PFSK-1 (cell line): ENCODE measurements around the gene HIPK2.

Experiments
- FOXP2 ChIP-seq: optimal IDR thresholded peaks from 2 replicates; pipeline ENCODE3; 2011; ENCODE audit warnings: borderline replicate concordance, control low read depth, inconsistent platforms; ENCODE audit not compliant: insufficient read depth; ENCODE audit errors: extremely low read length, extremely low read depth
- POLR2AphosphoS5 ChIP-seq: IDR thresholded peaks from 2 replicates; pipeline ENCODE4 v1.6.1; 2012; ENCODE audit warnings: low read depth, mild to moderate bottlenecking, control low read depth, low read length, moderate library complexity
- SIN3A ChIP-seq: IDR thresholded peaks from 2 replicates; pipeline ENCODE4 v1.6.1; 2012; ENCODE audit warnings: mild to moderate bottlenecking, low read length, moderate library complexity, borderline replicate concordance; ENCODE audit not compliant: insufficient read depth
- TAF1 ChIP-seq: IDR thresholded peaks from 2 replicates; pipeline ENCODE4 v1.6.1; 2012; ENCODE audit warnings: low read length, control low read depth, borderline replicate concordance; ENCODE audit not compliant: insufficient read depth
- TF ChIP-seq, protein P1 (sequence below), 2 experiments: IDR thresholded peaks; 2 replicates each; pipeline versions ENCODE4 v1.6.1 to v1.8.0; 2011 to 2012; ENCODE audit warnings: low read depth in 2 of 2, low read length in 2 of 2, control low read depth in 1 of 2, inconsistent platforms in 1 of 2, mild to moderate bottlenecking in 1 of 2, moderate library complexity in 1 of 2; ENCODE audit not compliant: insufficient read depth in 1 of 2

Gene HIPK2

GRCh38 chr7:139741789-139742344 is 35.9 kb downstream of the HIPK2 start:
- TF ChIP-seq FOXP2 = no peak
- TF ChIP-seq POLR2AphosphoS5 = no peak
- TF ChIP-seq SIN3A = no peak
- TF ChIP-seq, protein P1, sequence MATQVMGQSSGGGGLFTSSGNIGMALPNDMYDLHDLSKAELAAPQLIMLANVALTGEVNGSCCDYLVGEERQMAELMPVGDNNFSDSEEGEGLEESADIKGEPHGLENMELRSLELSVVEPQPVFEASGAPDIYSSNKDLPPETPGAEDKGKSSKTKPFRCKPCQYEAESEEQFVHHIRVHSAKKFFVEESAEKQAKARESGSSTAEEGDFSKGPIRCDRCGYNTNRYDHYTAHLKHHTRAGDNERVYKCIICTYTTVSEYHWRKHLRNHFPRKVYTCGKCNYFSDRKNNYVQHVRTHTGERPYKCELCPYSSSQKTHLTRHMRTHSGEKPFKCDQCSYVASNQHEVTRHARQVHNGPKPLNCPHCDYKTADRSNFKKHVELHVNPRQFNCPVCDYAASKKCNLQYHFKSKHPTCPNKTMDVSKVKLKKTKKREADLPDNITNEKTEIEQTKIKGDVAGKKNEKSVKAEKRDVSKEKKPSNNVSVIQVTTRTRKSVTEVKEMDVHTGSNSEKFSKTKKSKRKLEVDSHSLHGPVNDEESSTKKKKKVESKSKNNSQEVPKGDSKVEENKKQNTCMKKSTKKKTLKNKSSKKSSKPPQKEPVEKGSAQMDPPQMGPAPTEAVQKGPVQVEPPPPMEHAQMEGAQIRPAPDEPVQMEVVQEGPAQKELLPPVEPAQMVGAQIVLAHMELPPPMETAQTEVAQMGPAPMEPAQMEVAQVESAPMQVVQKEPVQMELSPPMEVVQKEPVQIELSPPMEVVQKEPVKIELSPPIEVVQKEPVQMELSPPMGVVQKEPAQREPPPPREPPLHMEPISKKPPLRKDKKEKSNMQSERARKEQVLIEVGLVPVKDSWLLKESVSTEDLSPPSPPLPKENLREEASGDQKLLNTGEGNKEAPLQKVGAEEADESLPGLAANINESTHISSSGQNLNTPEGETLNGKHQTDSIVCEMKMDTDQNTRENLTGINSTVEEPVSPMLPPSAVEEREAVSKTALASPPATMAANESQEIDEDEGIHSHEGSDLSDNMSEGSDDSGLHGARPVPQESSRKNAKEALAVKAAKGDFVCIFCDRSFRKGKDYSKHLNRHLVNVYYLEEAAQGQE (IDR thresholded peaks at IDR 0.05; ENCODE audit: insufficient read depth in 1 of 2, low read depth in 2 of 2, low read length in 2 of 2) = no peak

GRCh38 chr7:139741239-139741638 is 36.6 kb downstream of the HIPK2 start:
- TF ChIP-seq TAF1 (no peak), SIN3A (no peak)
- TF ChIP-seq, protein P1 (IDR thresholded peaks at IDR 0.05; ENCODE audit: insufficient read depth in 1 of 2, low read depth in 2 of 2, low read length in 2 of 2) = no peak

DNA sequence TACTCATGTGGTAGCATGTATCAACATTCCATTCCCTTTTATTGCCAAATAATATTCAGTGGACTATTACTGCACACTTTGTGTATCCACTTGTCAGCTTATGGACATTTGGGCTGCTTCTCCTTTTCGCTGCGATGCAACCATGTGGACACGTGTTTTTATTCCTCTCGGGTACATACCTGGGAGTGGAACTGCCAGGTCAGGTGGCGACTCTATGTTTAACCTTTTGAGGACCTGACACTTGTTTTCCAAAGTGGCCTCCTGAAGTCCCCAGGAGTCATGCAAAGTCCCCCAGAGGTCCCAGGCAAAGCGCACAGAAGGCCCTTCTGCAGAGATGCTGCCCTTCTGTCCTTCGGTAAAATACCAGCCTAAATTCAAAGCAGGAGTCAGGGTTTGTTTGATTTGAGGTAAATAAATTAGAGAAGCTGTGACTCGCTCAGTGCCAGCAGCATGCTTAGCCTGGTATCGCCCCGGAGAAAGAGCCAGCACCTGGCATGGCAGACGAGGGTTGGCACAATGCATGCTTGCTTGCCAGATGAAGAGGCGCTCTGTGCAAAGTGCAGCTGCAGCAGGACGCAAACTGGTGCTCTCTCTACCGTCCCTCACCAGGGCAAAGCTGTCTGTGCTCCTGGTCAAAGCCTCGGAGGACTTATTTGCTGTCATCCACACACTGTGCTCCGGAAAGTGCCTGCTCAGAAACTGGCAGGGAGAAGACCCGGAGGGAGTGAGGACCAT is 37.8 kb downstream of the HIPK2 start:
- TF ChIP-seq TAF1 (no peak), POLR2AphosphoS5 (no peak), SIN3A (no peak), FOXP2 (no peak)
- TF ChIP-seq, protein P1 (IDR thresholded peaks at IDR 0.05; ENCODE audit: insufficient read depth in 1 of 2, low read depth in 2 of 2, low read length in 2 of 2) = no peak

GRCh38 chr7:139738772-139739171 is 39.0 kb downstream of the HIPK2 start:
- TF ChIP-seq, protein P1 (IDR thresholded peaks at IDR 0.05; ENCODE audit: insufficient read depth in 1 of 2, low read depth in 2 of 2, low read length in 2 of 2) = no peak
- TF ChIP-seq SIN3A (no peak), POLR2AphosphoS5 (no peak), TAF1 (no peak), FOXP2 (no peak)
